GM12874 (cell line): ENCODE results near the gene FLG2.

Experiments
- TF ChIP-seq, protein P1 (sequence below): IDR thresholded peaks from 2 replicates; pipeline ENCODE4 v1.5.1; 2011; ENCODE audit warnings: low read depth, mild to moderate bottlenecking, control low read depth, low read length, moderate library complexity; ENCODE audit not compliant: insufficient read depth

Gene FLG2

DNA sequence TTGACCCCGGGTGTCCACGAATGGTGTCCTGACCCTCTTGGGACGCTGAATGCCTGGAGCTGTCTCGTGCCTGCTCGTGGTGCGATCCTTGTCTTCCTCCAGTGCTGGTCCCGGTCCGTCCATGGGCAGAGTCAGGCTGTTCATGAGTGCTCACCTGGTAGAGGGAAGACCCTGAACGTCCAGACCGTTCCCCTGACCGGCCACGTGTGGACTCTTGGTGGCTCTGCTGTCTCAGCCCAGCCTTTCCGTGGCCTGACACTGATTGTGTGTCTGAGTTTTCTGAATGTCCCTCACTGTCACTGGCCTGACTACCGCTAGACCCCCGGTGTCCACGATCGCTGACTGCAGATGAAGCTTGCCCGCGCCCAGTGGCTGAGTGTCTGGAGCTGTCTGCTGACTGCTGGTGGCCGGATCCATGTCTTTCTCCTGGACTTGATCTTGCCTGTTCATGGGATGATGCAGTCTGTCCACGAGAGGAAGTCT, 46.4 kb downstream of the FLG2 start:
- TF ChIP-seq, protein P1, sequence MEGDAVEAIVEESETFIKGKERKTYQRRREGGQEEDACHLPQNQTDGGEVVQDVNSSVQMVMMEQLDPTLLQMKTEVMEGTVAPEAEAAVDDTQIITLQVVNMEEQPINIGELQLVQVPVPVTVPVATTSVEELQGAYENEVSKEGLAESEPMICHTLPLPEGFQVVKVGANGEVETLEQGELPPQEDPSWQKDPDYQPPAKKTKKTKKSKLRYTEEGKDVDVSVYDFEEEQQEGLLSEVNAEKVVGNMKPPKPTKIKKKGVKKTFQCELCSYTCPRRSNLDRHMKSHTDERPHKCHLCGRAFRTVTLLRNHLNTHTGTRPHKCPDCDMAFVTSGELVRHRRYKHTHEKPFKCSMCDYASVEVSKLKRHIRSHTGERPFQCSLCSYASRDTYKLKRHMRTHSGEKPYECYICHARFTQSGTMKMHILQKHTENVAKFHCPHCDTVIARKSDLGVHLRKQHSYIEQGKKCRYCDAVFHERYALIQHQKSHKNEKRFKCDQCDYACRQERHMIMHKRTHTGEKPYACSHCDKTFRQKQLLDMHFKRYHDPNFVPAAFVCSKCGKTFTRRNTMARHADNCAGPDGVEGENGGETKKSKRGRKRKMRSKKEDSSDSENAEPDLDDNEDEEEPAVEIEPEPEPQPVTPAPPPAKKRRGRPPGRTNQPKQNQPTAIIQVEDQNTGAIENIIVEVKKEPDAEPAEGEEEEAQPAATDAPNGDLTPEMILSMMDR = no peak

DNA sequence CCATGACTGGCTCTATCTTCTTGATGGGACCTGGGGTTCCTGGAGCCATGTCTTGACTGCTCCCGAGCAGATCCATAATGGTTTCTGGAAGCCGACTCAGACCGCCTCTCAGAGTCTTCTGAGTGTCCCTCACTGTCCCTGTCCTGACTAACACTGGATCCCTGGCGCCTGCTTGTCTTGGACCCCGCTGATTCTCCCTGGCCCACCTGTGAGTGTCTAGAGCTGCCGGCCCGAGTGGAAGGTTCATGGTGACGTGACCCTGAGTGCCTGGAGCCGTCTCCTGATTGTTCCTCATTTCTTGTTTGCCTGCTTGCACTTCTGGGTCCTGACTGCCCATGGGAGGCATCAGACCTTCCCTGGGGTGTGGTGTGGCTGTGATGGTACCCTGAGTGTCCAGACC, 49.9 kb downstream of the FLG2 start:
- TF ChIP-seq, protein P1 = no peak
